SU-DHL-6 (cell line): ENCODE data around the gene EML1.

ENCODE experiments used
- CTCF ChIP-seq: fragments of 200-600 bp; sonication (generic); IDR thresholded peaks from one replicate; pipeline ENCODE4 v1.5.1; 2017; ENCODE audit warnings: antibody characterized with exemption, mild to moderate bottlenecking, low read length, moderate library complexity; ENCODE audit not compliant: insufficient read depth, poor library complexity, severe bottlenecking
- EZH2phosphoT487 ChIP-seq: fragments of 200-600 bp; sonication (generic), shearing (Covaris generic); conservative IDR thresholded peaks from 2 replicates; pipeline ENCODE4 v1.6.1; 2018; ENCODE audit warnings: mild to moderate bottlenecking, antibody characterized with exemption, low read length, moderate library complexity, mixed read lengths

- TF ChIP-seq CTCF, result no peak
- no peak for TF ChIP-seq EZH2phosphoT487
Measured at GRCh38 chr14:99931308-99931707, 138.1 kb downstream of the EML1 start.
